A549 (cell line): ENCODE data around the gene CFB. TPM values are rescaled to one million over a fixed set of nuclear protein-coding genes. Genes with fewer than 3 reads are reported as not detected.

ENCODE experiments used
- ATAC-seq, 2 experiments: fragments of 200-7000 bp in 1 of 2; fragments of >200 bp in 1 of 2; cut with Nextera tagmentation in 1 of 2; cut with Tn5 transposase in 1 of 2; 3 replicates each; pipeline versions ENCODE4 v1.8.0 to v1.9.1; 2018 to 2020; ENCODE audit warnings: mild to moderate bottlenecking in 1 of 2, moderate library complexity in 1 of 2
- CTCF ChIA-PET: fragments of 300-600 bp; sonication (Branson Sonifier 250); formaldehyde crosslinking; extraction: SDS; loops from one replicate; lab custom pipeline; 2021; ENCODE audit warnings: antibody characterized with exemption, inconsistent platforms; lab: Yijun Ruan, JAX
- POLR2A ChIA-PET: fragments of 350-600 bp; formaldehyde crosslinking; extraction: SDS; loops from one replicate; lab custom pipeline; 2021; ENCODE audit warnings: antibody characterized with exemption, inconsistent platforms; lab: Yijun Ruan, JAX
- DNase-seq, 2 experiments: peaks; one replicate each; pipeline versions ENCODE4 v3.0.0 to v3.0.0-alpha.2; 2011 to 2016; ENCODE audit warnings: low read depth in 1 of 2, low spot score in 1 of 2
- FAIRE-seq: peaks from 2 replicates; lab custom pipeline; 2011; peaks lifted over from hg19 to GRCh38; lab: Jason Lieb, UNC
- H3K27ac ChIP-seq, 2 experiments: fragments of >200 bp; sonication (Bioruptor Twin); formaldehyde crosslinking; 3 replicates each; pipeline ENCODE4 v1.5.1; 2016 to 2017
- H3K4me1 ChIP-seq: fragments of >200 bp; sonication (Bioruptor Twin); formaldehyde crosslinking; 3 replicates; pipeline ENCODE4 v1.6.1; 2016
- H3K4me2 ChIP-seq: fragments of >200 bp; sonication (Bioruptor Twin); formaldehyde crosslinking; 3 replicates; pipeline ENCODE4 v1.6.1; 2016
- H3K4me3 ChIP-seq: fragments of >200 bp; sonication (Bioruptor Twin); formaldehyde crosslinking; 3 replicates; pipeline ENCODE4 v1.5.1; 2016
- H3K9me3 ChIP-seq: fragments of >200 bp; sonication (Bioruptor Twin); formaldehyde crosslinking; 3 replicates; pipeline ENCODE4 v1.6.1; 2016
- CBX8 ChIP-seq: fragments of 200-600 bp; sonication (generic); IDR thresholded peaks from 2 replicates; pipeline ENCODE4 v1.6.1; 2016
- CEBPB ChIP-seq, 2 experiments: fragments of >200 bp in 1 of 2; sonication (Bioruptor Twin) in 1 of 2; formaldehyde crosslinking in 1 of 2; IDR thresholded peaks; 2 replicates each; pipeline ENCODE4 v1.6.1; 2012 to 2016
- CHD2 ChIP-seq: fragments of 150-350 bp; IDR thresholded peaks from 2 replicates; pipeline ENCODE4 v1.6.1; 2014; ENCODE audit warnings: low read length; ENCODE audit not compliant: partially characterized antibody
- EHF ChIP-seq: fragments of 250-450 bp; sonication (Bioruptor Pico); IDR thresholded peaks from 2 replicates; pipeline ENCODE4 v1.5.0; 2020; ENCODE audit warnings: mild to moderate bottlenecking
- ESRRA ChIP-seq: fragments of 150-350 bp; IDR thresholded peaks from 2 replicates; pipeline ENCODE4 v1.6.1; 2014; ENCODE audit warnings: mild to moderate bottlenecking, low read length, borderline replicate concordance
- FOXS1 ChIP-seq: fragments of 250-450 bp; sonication (Bioruptor Pico); IDR thresholded peaks from 2 replicates; pipeline ENCODE4 v1.5.0; 2020; ENCODE audit warnings: mild to moderate bottlenecking, moderate library complexity
- HOXA7 ChIP-seq: fragments of 250-450 bp; sonication (Bioruptor Pico); IDR thresholded peaks from 2 replicates; pipeline ENCODE4 v1.5.0; 2020; ENCODE audit warnings: mild to moderate bottlenecking, moderate library complexity
- HOXB5 ChIP-seq: fragments of 250-450 bp; sonication (Bioruptor Pico); IDR thresholded peaks from 2 replicates; pipeline ENCODE4 v1.5.0; 2020; ENCODE audit warnings: mild to moderate bottlenecking, moderate library complexity
- JUNB ChIP-seq: fragments of >200 bp; sonication (Bioruptor Twin); formaldehyde crosslinking; IDR thresholded peaks from 2 replicates; pipeline ENCODE4 v1.6.1; 2016
- KDM1A ChIP-seq: fragments of 200-600 bp; sonication (generic); IDR thresholded peaks from 2 replicates; pipeline ENCODE4 v1.6.1; 2016; ENCODE audit warnings: low read depth, mild to moderate bottlenecking
- MAFK ChIP-seq: fragments of 450-650 bp; IDR thresholded peaks from 2 replicates; pipeline ENCODE4 v1.6.1; 2014; ENCODE audit not compliant: partially characterized antibody
- PHF8 ChIP-seq: fragments of 200-600 bp; sonication (generic); IDR thresholded peaks from 2 replicates; pipeline ENCODE4 v1.6.1; 2016; ENCODE audit warnings: low read depth, mild to moderate bottlenecking, antibody characterized with exemption, moderate library complexity, borderline replicate concordance
- POLR2A ChIP-seq: IDR thresholded peaks from 2 replicates; pipeline ENCODE4 v1.6.1; 2012; ENCODE audit warnings: mild to moderate bottlenecking, low read length
- POLR2AphosphoS2 ChIP-seq: conservative IDR thresholded peaks from 2 replicates; pipeline ENCODE4 v1.6.1; 2012; ENCODE audit warnings: low read length, improper control_type of control experiment, inconsistent platforms
- RAD21 ChIP-seq, 2 experiments: fragments of >200 bp in 1 of 2; sonication (Bioruptor Twin) in 1 of 2; formaldehyde crosslinking in 1 of 2; IDR thresholded peaks in 1 of 2; conservative IDR thresholded peaks in 1 of 2; 2 replicates in 1 of 2; 3 replicates in 1 of 2; pipeline ENCODE4 v1.6.1; 2012 to 2018; ENCODE audit warnings: inconsistent platforms in 1 of 2
- RCOR1 ChIP-seq: fragments of 150-350 bp; IDR thresholded peaks from 2 replicates; pipeline ENCODE4 v1.6.1; 2014; ENCODE audit warnings: antibody characterized with exemption, low read length, low read depth
- SMC3 ChIP-seq: fragments of >200 bp; sonication (Bioruptor Twin); formaldehyde crosslinking; IDR thresholded peaks from 3 replicates; pipeline ENCODE4 v1.6.1; 2018; ENCODE audit warnings: inconsistent platforms
- SREBF2 ChIP-seq: fragments of 450-650 bp; IDR thresholded peaks from 2 replicates; pipeline ENCODE4 v1.6.1; 2014; ENCODE audit warnings: mild to moderate bottlenecking, moderate library complexity
- ZNF302 ChIP-seq: fragments of 250-450 bp; sonication (Bioruptor Pico); IDR thresholded peaks from 2 replicates; pipeline ENCODE4 v1.9.0; 2021; ENCODE audit warnings: inconsistent platforms, mild to moderate bottlenecking, moderate library complexity
- ZSCAN20 ChIP-seq: fragments of 250-450 bp; sonication (Bioruptor Pico); IDR thresholded peaks from 2 replicates; pipeline ENCODE4 v1.8.0; 2022; ENCODE audit warnings: mild to moderate bottlenecking, moderate library complexity
- polyA plus RNA-seq, 4 experiments: library from polyadenylated mRNA; depleted of rRNA in 3 of 4; stranded (reverse); fragments of >200 nt; fragmentation: RNase III in 1 of 4; extraction: RNeasy Plus Mini Kit Qiagen cat#74134 plus additional on column Dnase treatment in 1 of 4; gene quantifications; 2 replicates in 3 of 4; 3 replicates in 1 of 4; pipeline ENCODE4 v1.2.3, GENCODE V29; 2011 to 2017
- TF ChIP-seq, protein P1 (sequence below): IDR thresholded peaks from 2 replicates; pipeline ENCODE4 v1.6.1; 2012; ENCODE audit warnings: low read depth, borderline replicate concordance
- TF ChIP-seq, protein P2 (sequence below): fragments of 200-600 bp; sonication (generic); IDR thresholded peaks from 2 replicates; pipeline ENCODE4 v1.6.1; 2016; ENCODE audit warnings: antibody characterized with exemption, mild to moderate bottlenecking, moderate library complexity
- TF ChIP-seq, protein P3 (sequence below): fragments of 150-350 bp; IDR thresholded peaks from 2 replicates; pipeline ENCODE4 v1.6.1; 2014; ENCODE audit warnings: low read depth, mild to moderate bottlenecking, low read length
- TF ChIP-seq, protein P4 (sequence below): fragments of 250-450 bp; sonication (Bioruptor Pico); IDR thresholded peaks from 2 replicates; pipeline ENCODE4 v1.5.0; 2020; ENCODE audit warnings: low read depth, mild to moderate bottlenecking, moderate library complexity
- TF ChIP-seq, protein P5 (sequence below): fragments of >200 bp; sonication (Bioruptor Twin); formaldehyde crosslinking; IDR thresholded peaks from 3 replicates; pipeline ENCODE4 v1.5.1; 2016

Gene CFB
- polyA plus RNA-seq, 2 of the 4 experiments (the other 2 are of a cell fraction) = 4.4 to 5.6 TPM

DNA sequence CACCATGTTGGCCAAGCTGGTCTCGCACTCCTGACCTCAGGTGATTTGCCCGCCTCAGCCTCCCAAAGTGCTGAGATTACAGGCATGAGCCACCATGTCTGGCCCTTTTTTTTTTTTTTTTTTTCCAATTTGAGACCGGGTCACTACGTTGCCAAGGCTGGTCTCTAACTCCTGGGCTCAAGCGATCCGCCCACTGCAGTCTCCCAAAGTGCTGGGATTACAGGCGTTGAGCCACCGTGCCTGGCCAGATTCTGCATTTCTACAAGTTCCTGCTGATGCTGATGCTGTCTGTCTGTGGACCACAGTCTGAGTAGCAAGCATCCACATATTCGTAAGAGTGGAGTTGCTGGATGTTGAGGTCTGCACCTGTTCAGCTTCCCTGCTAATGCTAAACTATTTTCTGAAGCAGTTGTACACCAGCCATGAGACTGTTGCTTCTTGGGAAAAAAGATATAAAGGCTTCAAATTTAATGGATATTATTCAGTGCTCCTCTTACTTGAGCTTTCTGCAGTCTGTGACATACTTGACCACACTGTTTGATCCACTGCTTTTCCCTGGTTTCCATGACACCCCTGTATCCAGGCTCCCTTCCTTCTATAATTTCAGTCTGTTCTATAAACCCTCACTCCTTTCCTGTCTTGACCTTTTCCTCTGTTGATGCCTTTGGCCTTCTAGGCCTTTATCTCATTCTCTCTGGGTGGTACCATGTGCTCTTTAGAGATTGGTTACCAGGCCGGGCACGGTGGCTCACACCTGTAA lies 33.9 kb upstream of the CFB start (continued):
- TF ChIP-seq HOXB5 (no peak), EHF (CRISPR knock-in tag) (no peak), FOXS1 (CRISPR knock-in tag) (no peak), CHD2 (no peak), CEBPB (IDR thresholded peaks at IDR 0.05) (no peak)

DNA sequence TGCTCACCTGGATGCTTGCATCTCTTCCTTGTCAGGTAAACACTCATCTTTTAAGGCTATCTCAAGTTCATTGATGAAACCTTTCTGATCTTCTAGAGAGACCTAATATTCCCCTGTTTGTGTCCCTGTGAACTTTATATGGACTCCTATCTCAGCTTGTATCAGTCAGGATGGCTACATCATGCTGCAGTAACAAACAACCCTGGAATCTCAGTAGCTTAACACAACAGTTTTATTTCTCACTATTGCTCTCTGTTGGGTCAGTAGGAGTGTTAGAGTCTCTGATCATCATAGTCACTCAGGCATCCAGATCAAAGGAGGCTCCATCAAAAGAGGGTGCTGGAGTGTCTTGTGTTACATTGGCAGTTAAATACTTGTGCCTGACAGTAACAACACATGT lies 30.5 kb upstream of the CFB start:
- H3K4me3 ChIP-seq = no peak overlapping the region
- TF ChIP-seq POLR2AphosphoS2 = no peak
- TF ChIP-seq, protein P1, sequence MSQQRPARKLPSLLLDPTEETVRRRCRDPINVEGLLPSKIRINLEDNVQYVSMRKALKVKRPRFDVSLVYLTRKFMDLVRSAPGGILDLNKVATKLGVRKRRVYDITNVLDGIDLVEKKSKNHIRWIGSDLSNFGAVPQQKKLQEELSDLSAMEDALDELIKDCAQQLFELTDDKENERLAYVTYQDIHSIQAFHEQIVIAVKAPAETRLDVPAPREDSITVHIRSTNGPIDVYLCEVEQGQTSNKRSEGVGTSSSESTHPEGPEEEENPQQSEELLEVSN = no peak
- TF ChIP-seq CBX8 = no peak
- TF ChIP-seq KDM1A = no peak
- TF ChIP-seq, protein P2, sequence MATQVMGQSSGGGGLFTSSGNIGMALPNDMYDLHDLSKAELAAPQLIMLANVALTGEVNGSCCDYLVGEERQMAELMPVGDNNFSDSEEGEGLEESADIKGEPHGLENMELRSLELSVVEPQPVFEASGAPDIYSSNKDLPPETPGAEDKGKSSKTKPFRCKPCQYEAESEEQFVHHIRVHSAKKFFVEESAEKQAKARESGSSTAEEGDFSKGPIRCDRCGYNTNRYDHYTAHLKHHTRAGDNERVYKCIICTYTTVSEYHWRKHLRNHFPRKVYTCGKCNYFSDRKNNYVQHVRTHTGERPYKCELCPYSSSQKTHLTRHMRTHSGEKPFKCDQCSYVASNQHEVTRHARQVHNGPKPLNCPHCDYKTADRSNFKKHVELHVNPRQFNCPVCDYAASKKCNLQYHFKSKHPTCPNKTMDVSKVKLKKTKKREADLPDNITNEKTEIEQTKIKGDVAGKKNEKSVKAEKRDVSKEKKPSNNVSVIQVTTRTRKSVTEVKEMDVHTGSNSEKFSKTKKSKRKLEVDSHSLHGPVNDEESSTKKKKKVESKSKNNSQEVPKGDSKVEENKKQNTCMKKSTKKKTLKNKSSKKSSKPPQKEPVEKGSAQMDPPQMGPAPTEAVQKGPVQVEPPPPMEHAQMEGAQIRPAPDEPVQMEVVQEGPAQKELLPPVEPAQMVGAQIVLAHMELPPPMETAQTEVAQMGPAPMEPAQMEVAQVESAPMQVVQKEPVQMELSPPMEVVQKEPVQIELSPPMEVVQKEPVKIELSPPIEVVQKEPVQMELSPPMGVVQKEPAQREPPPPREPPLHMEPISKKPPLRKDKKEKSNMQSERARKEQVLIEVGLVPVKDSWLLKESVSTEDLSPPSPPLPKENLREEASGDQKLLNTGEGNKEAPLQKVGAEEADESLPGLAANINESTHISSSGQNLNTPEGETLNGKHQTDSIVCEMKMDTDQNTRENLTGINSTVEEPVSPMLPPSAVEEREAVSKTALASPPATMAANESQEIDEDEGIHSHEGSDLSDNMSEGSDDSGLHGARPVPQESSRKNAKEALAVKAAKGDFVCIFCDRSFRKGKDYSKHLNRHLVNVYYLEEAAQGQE = no peak
- TF ChIP-seq, protein P3, sequence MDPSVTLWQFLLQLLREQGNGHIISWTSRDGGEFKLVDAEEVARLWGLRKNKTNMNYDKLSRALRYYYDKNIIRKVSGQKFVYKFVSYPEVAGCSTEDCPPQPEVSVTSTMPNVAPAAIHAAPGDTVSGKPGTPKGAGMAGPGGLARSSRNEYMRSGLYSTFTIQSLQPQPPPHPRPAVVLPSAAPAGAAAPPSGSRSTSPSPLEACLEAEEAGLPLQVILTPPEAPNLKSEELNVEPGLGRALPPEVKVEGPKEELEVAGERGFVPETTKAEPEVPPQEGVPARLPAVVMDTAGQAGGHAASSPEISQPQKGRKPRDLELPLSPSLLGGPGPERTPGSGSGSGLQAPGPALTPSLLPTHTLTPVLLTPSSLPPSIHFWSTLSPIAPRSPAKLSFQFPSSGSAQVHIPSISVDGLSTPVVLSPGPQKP = no peak
- TF ChIP-seq, protein P4, sequence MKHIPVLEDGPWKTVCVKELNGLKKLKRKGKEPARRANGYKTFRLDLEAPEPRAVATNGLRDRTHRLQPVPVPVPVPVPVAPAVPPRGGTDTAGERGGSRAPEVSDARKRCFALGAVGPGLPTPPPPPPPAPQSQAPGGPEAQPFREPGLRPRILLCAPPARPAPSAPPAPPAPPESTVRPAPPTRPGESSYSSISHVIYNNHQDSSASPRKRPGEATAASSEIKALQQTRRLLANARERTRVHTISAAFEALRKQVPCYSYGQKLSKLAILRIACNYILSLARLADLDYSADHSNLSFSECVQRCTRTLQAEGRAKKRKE (CRISPR knock-in tag) = no peak
- TF ChIP-seq SMC3 = no peak
- TF ChIP-seq PHF8 = no peak
- TF ChIP-seq SREBF2 = no peak
- no peak for TF ChIP-seq ZSCAN20 (CRISPR knock-in tag)
- no peak for TF ChIP-seq JUNB
- no peak for TF ChIP-seq RCOR1
- TF ChIP-seq, protein P5, sequence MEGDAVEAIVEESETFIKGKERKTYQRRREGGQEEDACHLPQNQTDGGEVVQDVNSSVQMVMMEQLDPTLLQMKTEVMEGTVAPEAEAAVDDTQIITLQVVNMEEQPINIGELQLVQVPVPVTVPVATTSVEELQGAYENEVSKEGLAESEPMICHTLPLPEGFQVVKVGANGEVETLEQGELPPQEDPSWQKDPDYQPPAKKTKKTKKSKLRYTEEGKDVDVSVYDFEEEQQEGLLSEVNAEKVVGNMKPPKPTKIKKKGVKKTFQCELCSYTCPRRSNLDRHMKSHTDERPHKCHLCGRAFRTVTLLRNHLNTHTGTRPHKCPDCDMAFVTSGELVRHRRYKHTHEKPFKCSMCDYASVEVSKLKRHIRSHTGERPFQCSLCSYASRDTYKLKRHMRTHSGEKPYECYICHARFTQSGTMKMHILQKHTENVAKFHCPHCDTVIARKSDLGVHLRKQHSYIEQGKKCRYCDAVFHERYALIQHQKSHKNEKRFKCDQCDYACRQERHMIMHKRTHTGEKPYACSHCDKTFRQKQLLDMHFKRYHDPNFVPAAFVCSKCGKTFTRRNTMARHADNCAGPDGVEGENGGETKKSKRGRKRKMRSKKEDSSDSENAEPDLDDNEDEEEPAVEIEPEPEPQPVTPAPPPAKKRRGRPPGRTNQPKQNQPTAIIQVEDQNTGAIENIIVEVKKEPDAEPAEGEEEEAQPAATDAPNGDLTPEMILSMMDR = no peak
- no peak for TF ChIP-seq ESRRA
- no peak for TF ChIP-seq MAFK
- no peak for TF ChIP-seq POLR2A
- TF ChIP-seq ZNF302 = no peak
- TF ChIP-seq RAD21 (conservative IDR thresholded peaks at IDR 0.05 in 1 of 2, IDR thresholded peaks at IDR 0.05 in 1 of 2) = no peak
- no peak for TF ChIP-seq HOXA7 (CRISPR knock-in tag)
- H3K4me2 ChIP-seq = no peak overlapping the region
- H3K9me3 ChIP-seq = no peaks in the 10 kb centered on the region
- ChIA-PET CTCF (interaction anchor here (0.6 kb wide), 1 partner anchor 244 kb away, joined by 3 read pairs; no protein-coding TSS in a partner anchor), POLR2A (no interaction called here)
- no peak for DNase-seq
- H3K4me1 ChIP-seq = peaks cover 14% of the 10 kb centered on the region
- no peak for FAIRE-seq
- H3K27ac ChIP-seq = no peak overlapping the region
- ATAC-seq = 0 out of 6 replicates have a peak, but pooled peaks of 1 of the 2 experiments have one; percentile 34
